Activated CD4-positive, alpha-beta memory T cell treated with anti-CD3 and anti-CD28 coated beads for 36 hours (primary cell): ENCODE data around the gene CRYGC. TPM values are rescaled to one million over a fixed set of nuclear protein-coding genes. Genes with fewer than 3 reads are reported as not detected.
"Not testable (repeated sequence)": the region's sequence is repeated elsewhere in the genome, so short reads cannot be mapped to it uniquely, and the experiment has no call there.

Source experiments
- CTCF ChIA-PET: fragments of 350-600 bp; sonication (Branson Sonifier 250); formaldehyde crosslinking; loops from one replicate; lab custom pipeline; 2021; ENCODE audit warnings: antibody characterized with exemption, inconsistent platforms; lab: Charles Lee
- POLR2A ChIA-PET: fragments of 350-600 bp; sonication (Branson Sonifier 250); formaldehyde crosslinking; loops from one replicate; lab custom pipeline; 2021; ENCODE audit warnings: antibody characterized with exemption; lab: Charles Lee
- DNase-seq: peaks from one replicate; pipeline ENCODE4 v3.0.0-alpha.2; 2020
- H3K27ac Mint-ChIP-seq: one replicate; pipeline ENCODE4 v1.8.0; 2021; ENCODE audit warnings: mixed read lengths
- H3K27me3 Mint-ChIP-seq: one replicate; pipeline ENCODE4 v1.8.0; 2021; ENCODE audit warnings: mixed read lengths
- H3K36me3 Mint-ChIP-seq: one replicate; pipeline ENCODE4 v1.8.0; 2021; ENCODE audit warnings: mixed read lengths
- H3K4me1 Mint-ChIP-seq: one replicate; pipeline ENCODE4 v1.8.0; 2021; ENCODE audit warnings: low read depth, mixed read lengths
- H3K4me3 Mint-ChIP-seq: one replicate; pipeline ENCODE4 v1.8.0; 2021; ENCODE audit warnings: mild to moderate bottlenecking, mixed read lengths
- H3K9me3 Mint-ChIP-seq: one replicate; pipeline ENCODE4 v1.8.0; 2021; ENCODE audit warnings: mixed read lengths
- intact Hi-C: fragments of 100-400 bp; cut with micrococcal nuclease; formaldehyde crosslinking; loops from one replicate; pipeline ENCODE4 v1.15.1; 2023
- total RNA-seq, 2 experiments: library from RNA; stranded (reverse); gene quantifications; one replicate each; pipeline ENCODE4 v1.2.3, GENCODE V29; 2021

Gene CRYGC
- total RNA-seq, 2 experiments from 2014 or later: not detected

GRCh38 chr2:208101716-208102631 lies 27.7 kb downstream of the CRYGC start:
- no peaks in the 10 kb centered on the region for H3K36me3 Mint-ChIP-seq
- ChIA-PET POLR2A (interaction anchor here (0.6 kb wide), 1 partner anchor 804 kb away, joined by 4 read pairs; no protein-coding TSS in a partner anchor), CTCF (interaction anchor here (0.8 to 2.5 kb wide), 2 partner anchors 74 to 153 kb away, joined by 4 to 6 read pairs; partner anchors contain the start of gene IDH1)

GRCh38 chr2:208099682-208100470 lies 29.8 kb downstream of the CRYGC start:
- CTCF ChIA-PET: no interaction called here
- Mint-ChIP-seq H3K27ac (no peak overlapping the region), H3K4me3 (no peak overlapping the region), H3K36me3 (no peaks in the 10 kb centered on the region), H3K4me1 (peaks cover 11% of the 10 kb centered on the region), H3K9me3 (no peaks in the 10 kb centered on the region), H3K27me3 (peaks cover 10% of the 10 kb centered on the region)
- intact Hi-C loops: no loop called here
- POLR2A ChIA-PET: no interaction called here
- no peak for DNase-seq

More at GRCh38 chr2:208101716-208102631, 27.7 kb downstream of the CRYGC start:
- intact Hi-C loops: no loop called here
- no peak for DNase-seq
- Mint-ChIP-seq H3K27me3 (peaks cover 10% of the 10 kb centered on the region), H3K4me3 (no peak overlapping the region), H3K27ac (no peak overlapping the region), H3K9me3 (no peaks in the 10 kb centered on the region), H3K4me1 (peaks cover 11% of the 10 kb centered on the region)

GRCh38 chr2:208098701-208099100 lies 30.9 kb downstream of the CRYGC start:
- H3K27me3 Mint-ChIP-seq, POLR2A ChIA-PET, H3K36me3 Mint-ChIP-seq, intact Hi-C loops, H3K9me3 Mint-ChIP-seq, DNase-seq, CTCF ChIA-PET, H3K4me3 Mint-ChIP-seq, H3K27ac Mint-ChIP-seq: not testable (repeated sequence)
- peaks cover 11% of the 10 kb centered on the region for H3K4me1 Mint-ChIP-seq

GRCh38 chr2:208098267-208098666 lies 31.4 kb downstream of the CRYGC start:
- Mint-ChIP-seq H3K4me1 (peaks cover 11% of the 10 kb centered on the region), H3K4me3 (no peak overlapping the region), H3K27ac (no peak overlapping the region), H3K27me3 (peaks cover 10% of the 10 kb centered on the region), H3K9me3 (no peaks in the 10 kb centered on the region), H3K36me3 (no peaks in the 10 kb centered on the region)
- intact Hi-C loops: no loop called here
- POLR2A ChIA-PET: no interaction called here
- CTCF ChIA-PET: no interaction called here
- no peak for DNase-seq

GRCh38 chr2:208097801-208098200 lies 31.8 kb downstream of the CRYGC start:
- intact Hi-C loops: no loop called here
- CTCF ChIA-PET: no interaction called here

GRCh38 chr2:208097313-208097712 lies 32.3 kb downstream of the CRYGC start:
- Mint-ChIP-seq H3K4me3 (no peak overlapping the region), H3K4me1 (peaks cover 11% of the 10 kb centered on the region), H3K36me3 (no peaks in the 10 kb centered on the region), H3K9me3 (no peaks in the 10 kb centered on the region), H3K27me3 (peaks cover 10% of the 10 kb centered on the region), H3K27ac (no peak overlapping the region)
- DNase-seq: no peak
- ChIA-PET CTCF (no interaction called here), POLR2A (no interaction called here)
- intact Hi-C loops: no loop called here

More at GRCh38 chr2:208097801-208098200, 31.8 kb downstream of the CRYGC start:
- POLR2A ChIA-PET: no interaction called here
- Mint-ChIP-seq H3K36me3 (no peaks in the 10 kb centered on the region), H3K27ac (no peak overlapping the region), H3K9me3 (no peaks in the 10 kb centered on the region), H3K4me3 (no peak overlapping the region), H3K27me3 (peaks cover 10% of the 10 kb centered on the region), H3K4me1 (peaks cover 11% of the 10 kb centered on the region)
- no peak for DNase-seq

GRCh38 chr2:208096080-208096479 lies 33.5 kb downstream of the CRYGC start:
- ChIA-PET POLR2A (no interaction called here), CTCF (no interaction called here)
- H3K4me1 Mint-ChIP-seq: peaks cover 5% of the 10 kb centered on the region
- H3K4me3 Mint-ChIP-seq: no peak overlapping the region
- intact Hi-C loops: no loop called here
- H3K27ac Mint-ChIP-seq: no peak overlapping the region
- no peak for DNase-seq
- no peaks in the 10 kb centered on the region for H3K9me3 Mint-ChIP-seq
- H3K27me3 Mint-ChIP-seq: peaks cover 4% of the 10 kb centered on the region
- no peaks in the 10 kb centered on the region for H3K36me3 Mint-ChIP-seq

GRCh38 chr2:208093128-208093527 lies 36.5 kb downstream of the CRYGC start:
- DNase-seq: no peak
- Mint-ChIP-seq H3K9me3 (peaks cover 8% of the 10 kb centered on the region), H3K27me3 (no peaks in the 10 kb centered on the region), H3K4me3 (no peak overlapping the region), H3K36me3 (no peaks in the 10 kb centered on the region), H3K27ac (no peak overlapping the region), H3K4me1 (no peaks in the 10 kb centered on the region)
- ChIA-PET CTCF (no interaction called here), POLR2A (no interaction called here)
- intact Hi-C loops: no loop called here

GRCh38 chr2:208092093-208092832 lies 37.4 kb downstream of the CRYGC start:
- intact Hi-C loops: no loop called here
- POLR2A ChIA-PET: no interaction called here

GRCh38 chr2:208090420-208090819 lies 39.2 kb downstream of the CRYGC start:
- no peaks in the 10 kb centered on the region for H3K36me3 Mint-ChIP-seq
- DNase-seq: no peak
- ChIA-PET POLR2A (no interaction called here), CTCF (interaction anchor here (0.7 to 1.0 kb wide), 2 partner anchors 85 to 369 kb away, joined by 3 read pairs; no protein-coding TSS in a partner anchor)
- H3K9me3 Mint-ChIP-seq: peaks cover 8% of the 10 kb centered on the region
- intact Hi-C loops: no loop called here
- H3K27me3 Mint-ChIP-seq: no peaks in the 10 kb centered on the region
- H3K4me3 Mint-ChIP-seq: no peak overlapping the region
- H3K27ac Mint-ChIP-seq: no peak overlapping the region
- H3K4me1 Mint-ChIP-seq: no peaks in the 10 kb centered on the region

More at GRCh38 chr2:208092093-208092832, 37.4 kb downstream of the CRYGC start:
- Mint-ChIP-seq H3K4me3 (no peak overlapping the region), H3K36me3 (no peaks in the 10 kb centered on the region), H3K27me3 (no peaks in the 10 kb centered on the region), H3K27ac (no peak overlapping the region), H3K9me3 (peaks cover 8% of the 10 kb centered on the region), H3K4me1 (no peaks in the 10 kb centered on the region)
- CTCF ChIA-PET: no interaction called here
- no peak for DNase-seq

GRCh38 chr2:208086029-208086428 lies 43.6 kb downstream of the CRYGC start:
- Mint-ChIP-seq H3K4me1 (no peaks in the 10 kb centered on the region), H3K27ac (no peak overlapping the region), H3K9me3 (peaks cover 8% of the 10 kb centered on the region), H3K4me3 (no peak overlapping the region), H3K36me3 (no peaks in the 10 kb centered on the region), H3K27me3 (peaks cover 2% of the 10 kb centered on the region)
- ChIA-PET CTCF (interaction anchor here (1.7 to 1.8 kb wide), 2 partner anchors 14 to 340 kb away, joined by 5 to 7 read pairs; no protein-coding TSS in a partner anchor), POLR2A (no interaction called here)
- intact Hi-C loops: no loop called here
- DNase-seq: no peak
